Gastrocnemius medialis (tissue), 4 donors: Measurements from ENCODE around the gene TMEM30A. TPM values are rescaled to one million over a fixed set of nuclear protein-coding genes. Genes with fewer than 3 reads are reported as not detected.

Source experiments
- ATAC-seq, 2 donors: fragments of 150-250 bp; one replicate each; pipeline ENCODE4 v1.9.1; 2016
- DNase-seq, 2 donors: peaks; one replicate each; pipeline ENCODE4 v3.0.0-alpha.2; 2019
- H3K27ac ChIP-seq, 4 donors: fragments of 200-600 bp; sonication (generic); 1 replicate in 1 of 4; 2 replicates in 3 of 4; pipeline ENCODE4 v1.5.1; 2016 to 2018; ENCODE audit warnings: mild to moderate bottlenecking in 2 of 4, moderate library complexity in 1 of 4
- H3K27me3 ChIP-seq, 3 donors: fragments of 200-600 bp; sonication (generic) in 2 of 3; 1 replicate in 1 of 3; 2 replicates in 2 of 3; pipeline versions ENCODE4 v1.5.1 to v1.6.0; 2016 to 2019; ENCODE audit warnings: mild to moderate bottlenecking in 1 of 3, moderate library complexity in 1 of 3
- H3K36me3 ChIP-seq, 2 donors: fragments of 200-600 bp; sonication (generic) in 1 of 2; one replicate each; pipeline ENCODE4 v1.5.1; 2017 to 2018
- H3K4me1 ChIP-seq, 2 donors: fragments of 200-600 bp; sonication (generic) in 1 of 2; one replicate each; pipeline ENCODE4 v1.5.1; 2016 to 2017; ENCODE audit warnings: mild to moderate bottlenecking in 2 of 2
- H3K4me3 ChIP-seq, 4 donors: fragments of 200-600 bp; sonication (generic) in 3 of 4; 1 replicate in 1 of 4; 2 replicates in 3 of 4; pipeline ENCODE4 v1.5.1; 2016 to 2019; ENCODE audit warnings: mild to moderate bottlenecking in 2 of 4
- H3K9me3 ChIP-seq, 3 donors: fragments of 200-600 bp; sonication (generic) in 2 of 3; 1 replicate in 1 of 3; 2 replicates in 2 of 3; pipeline ENCODE4 v1.5.1; 2016 to 2019
- CTCF ChIP-seq, 5 experiments: fragments of 450-650 bp in 3 of 5; fragments of 200-600 bp in 2 of 5; sonication (generic) in 2 of 5; IDR thresholded peaks in 4 of 5; conservative IDR thresholded peaks in 1 of 5; 1 replicate in 4 of 5; 2 replicates in 1 of 5; pipeline ENCODE4 v1.5.1; 2016 to 2019; ENCODE audit warnings: antibody characterized with exemption in 5 of 5, mild to moderate bottlenecking in 3 of 5, moderate library complexity in 3 of 5
- POLR2A ChIP-seq, 2 donors: fragments of 450-650 bp; IDR thresholded peaks; one replicate each; pipeline ENCODE4 v1.6.1; 2017; ENCODE audit warnings: antibody characterized with exemption in 2 of 2, mild to moderate bottlenecking in 2 of 2, moderate library complexity in 2 of 2
- in situ Hi-C, 4 donors: fragments of 200-750 bp; cut with MboI; loops; one replicate each; pipeline versions ENCODE4 v1.15.0 to v1.8.0; 2017; ENCODE audit warnings: low sequenced_read_pairs in 4 of 4
- intact Hi-C: fragments of 100-400 bp; cut with DNase I; formaldehyde crosslinking; loops from one replicate; pipeline ENCODE4 v1.15.1; 2023; ENCODE audit warnings: low total_unique reads
- total RNA-seq, 4 donors: library from RNA; depleted of rRNA; stranded (reverse); fragments of >200 nt; gene quantifications; one replicate each; pipeline versions ENCODE4 v1.1.0 to v1.2.3, GENCODE V29; 2016

The TMEM30A gene
- total RNA-seq, 4 donors from 2014 or later, result 23.8 to 44.4 (median 31.9) TPM

DNA sequence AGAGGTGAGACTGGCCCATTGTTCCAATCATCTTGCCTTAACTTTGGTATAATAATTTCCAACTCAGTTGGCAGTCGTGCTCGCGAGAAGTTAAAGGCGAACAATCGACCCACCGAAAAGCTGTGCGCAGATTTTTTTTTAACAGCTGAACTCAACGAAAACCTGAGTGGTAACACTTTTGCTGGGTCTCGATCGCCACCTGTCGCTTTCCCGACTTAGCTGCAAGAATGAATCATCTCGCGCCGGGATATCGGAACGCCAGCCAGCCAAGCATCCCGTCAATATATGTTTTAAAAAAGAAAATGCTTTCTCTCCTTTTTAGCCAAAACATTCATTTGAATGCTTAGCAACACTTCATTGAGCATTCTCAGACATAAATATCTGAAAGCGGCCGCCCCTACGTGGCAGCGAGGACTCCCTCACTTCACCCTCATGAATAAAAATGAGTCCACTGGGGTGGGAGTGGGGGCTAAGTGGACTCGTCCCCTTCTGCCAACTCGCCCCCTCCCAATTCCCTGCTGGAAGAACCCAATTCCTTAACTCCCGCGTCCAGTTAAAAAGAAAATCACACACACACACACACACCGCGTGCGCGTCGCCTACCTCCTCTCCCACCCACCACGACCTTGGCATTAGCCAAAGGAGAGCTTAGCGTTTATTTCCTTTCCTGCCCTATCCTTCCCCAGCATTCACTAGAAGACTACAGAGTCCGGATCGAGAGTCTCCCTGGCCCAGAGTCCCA lies 80.2 kb downstream of the TMEM30A start:
- Histone ChIP-seq H3K36me3 (no peaks in the 10 kb centered on the region), H3K4me1 (peaks cover 8 to 27% of the 10 kb centered on the region in 2 donors), H3K4me3 (peak overlapping the region; percentile 52 to 57 (median 56)), H3K9me3 (no peaks in the 10 kb centered on the region), H3K27me3 (peaks cover 49 to 59% (median 54%) of the 10 kb centered on the region in 3 donors), H3K27ac (peak overlapping the region; percentile 46 to 62 (median 56))
- TF ChIP-seq POLR2A (IDR thresholded peaks at IDR 0.05) (no peak), CTCF (IDR thresholded peaks at IDR 0.05 in 4 of 5, conservative IDR thresholded peaks at IDR 0.05 in 1 of 5) (peak; percentile 35 to 69 (median 50))
- intact Hi-C loops (loop anchor here (10.0 kb wide), 3 partner anchors 450 to 1690 kb away; no protein-coding TSS in a partner anchor), in situ Hi-C loops (loop anchor here (10.0 to 25.0 kb wide), 9 partner anchors 450 to 1542 kb away; partner anchors contain the start of gene SLC17A5 (in 1 of the 4))
- DNase-seq (peak; percentile 47 to 58), ATAC-seq (no peak)

- ATAC-seq (no peak), DNase-seq (no peak)
- intact Hi-C loops (loop anchor here (10.0 kb wide), 3 partner anchors 449 to 1689 kb away; no protein-coding TSS in a partner anchor), in situ Hi-C loops (loop anchor here (10.0 to 25.0 kb wide), 9 partner anchors 449 to 1541 kb away; partner anchors contain the start of gene SLC17A5 (in 1 of the 4))
- peaks cover 8 to 27% of the 10 kb centered on the region in 2 donors for H3K4me1 ChIP-seq
- no peaks in the 10 kb centered on the region for H3K9me3 ChIP-seq
- H3K4me3 ChIP-seq, result peak overlapping the region in 3 of 4 donors; percentile 52 to 57 (median 56)
- peak overlapping the region; percentile 16 to 62 (median 47) for H3K27ac ChIP-seq
- H3K36me3 ChIP-seq, result no peaks in the 10 kb centered on the region
- TF ChIP-seq POLR2A (IDR thresholded peaks at IDR 0.05), result no peak
- no peak for TF ChIP-seq CTCF (IDR thresholded peaks at IDR 0.05 in 4 of 5, conservative IDR thresholded peaks at IDR 0.05 in 1 of 5)
- peaks cover 49 to 59% (median 54%) of the 10 kb centered on the region in 3 donors for H3K27me3 ChIP-seq
Measured at GRCh38 chr6:75203721-75204120, 80.9 kb downstream of the TMEM30A start.

Other genes starting within 250 kb of the TMEM30A start
- 10 to 100 TPM; 17.2 to 30.5 (median 22.4) TPM for gene COL12A1, start 78.7 kb downstream of the TMEM30A start, total RNA-seq
- gene COX7A2, start 41.0 kb downstream of the TMEM30A start, total RNA-seq, result 100 to 1,000 TPM; 166 to 413 (median 222) TPM
- 100 to 1,000 TPM in 2 of 4 donors, 10 to 100 TPM in 2; 57.5 to 123 (median 93.8) TPM for gene FILIP1, start 209.0 kb upstream of the TMEM30A start, total RNA-seq